ENCODE data around the gene UBXN10.

Gene UBXN10

DNA sequence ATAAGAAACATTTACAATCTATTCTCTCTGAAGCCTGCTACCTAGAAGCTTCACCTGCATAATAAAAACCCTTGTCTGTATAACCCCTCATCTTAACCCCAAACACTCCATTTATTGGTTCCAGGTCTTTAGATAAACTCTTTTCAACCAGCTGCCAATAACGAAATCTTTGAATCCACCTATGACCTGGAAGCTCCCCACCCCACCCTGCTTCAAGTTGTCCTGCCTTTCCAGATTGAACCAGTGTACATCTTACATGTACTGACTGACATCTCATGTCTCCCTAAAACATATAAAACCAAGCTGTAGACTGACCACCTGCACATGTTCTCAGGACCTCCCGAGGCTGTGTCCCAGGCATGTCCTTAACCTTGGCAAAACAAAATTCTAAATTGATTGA is 54.1 kb downstream of the UBXN10 start:
- TF ChIP-seq FOXP2 (optimal IDR thresholded peaks at IDR 0.05; ENCODE audit: control extremely low read depth, extremely low read length, insufficient read depth) (no peak), EZH2 (IDR thresholded peaks at IDR 0.05) (no peak), POLR2AphosphoS5 (IDR thresholded peaks at IDR 0.05; ENCODE audit: borderline replicate concordance, low read depth, low read length) (no peak)
- no peak overlapping the region for H3K9ac ChIP-seq (ENCODE audit: insufficient read length)
- no peaks in the 10 kb centered on the region for H3K9me3 ChIP-seq (ENCODE audit: low read depth, low read length)
- no peak overlapping the region for H3K4me3 ChIP-seq
- H3K36me3 ChIP-seq (ENCODE audit: insufficient read depth, low read length) = no peaks in the 10 kb centered on the region
- no peak overlapping the region for H3K27ac ChIP-seq
- DNase-seq (ENCODE audit: low read depth, low spot score) = no peak

DNA sequence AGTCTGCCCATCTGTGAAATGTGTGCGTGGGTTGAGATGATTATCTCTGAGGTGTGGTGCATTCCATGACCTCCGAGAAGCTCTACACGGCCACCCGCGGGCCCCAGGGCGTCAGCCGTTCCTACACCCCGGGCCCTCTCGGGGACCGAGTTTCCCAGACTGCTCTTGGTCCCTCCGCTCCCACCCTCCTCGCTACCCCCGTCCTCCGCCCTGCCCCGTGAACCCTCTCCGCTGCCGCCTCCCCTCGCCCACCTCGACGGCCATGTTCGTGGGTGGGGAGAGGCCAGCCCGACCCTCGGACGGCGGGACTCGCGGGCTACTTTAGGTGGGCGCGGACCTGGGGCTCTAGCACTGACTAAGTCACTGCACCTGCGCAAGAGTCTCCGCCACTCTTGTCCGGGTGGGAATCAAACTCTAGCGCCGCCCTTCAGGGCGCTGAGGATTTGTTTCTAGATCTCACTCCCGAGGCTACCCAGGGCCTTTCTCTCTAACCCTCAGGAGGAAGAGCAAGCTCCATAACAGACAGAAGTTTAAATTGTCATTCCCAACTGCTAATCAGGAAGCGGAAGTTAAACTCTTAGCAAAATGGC is 57.1 kb downstream of the UBXN10 start:
- H3K9me3 ChIP-seq (ENCODE audit: low read depth, low read length) = no peaks in the 10 kb centered on the region
- H3K9ac ChIP-seq (ENCODE audit: insufficient read length) = no peak overlapping the region
- DNase-seq (ENCODE audit: low read depth, low spot score) = no peak
- no peak overlapping the region for H3K27ac ChIP-seq
- no peaks in the 10 kb centered on the region for H3K36me3 ChIP-seq (ENCODE audit: insufficient read depth, low read length)
- no peak for TF ChIP-seq FOXP2 (optimal IDR thresholded peaks at IDR 0.05; ENCODE audit: control extremely low read depth, extremely low read length, insufficient read depth)
- no peak for TF ChIP-seq POLR2AphosphoS5 (IDR thresholded peaks at IDR 0.05; ENCODE audit: borderline replicate concordance, low read depth, low read length)
- no peak for TF ChIP-seq EZH2 (IDR thresholded peaks at IDR 0.05)
- no peak overlapping the region for H3K4me3 ChIP-seq

Measured in SK-N-MC (cell line).